NAMALWA (cell line): ENCODE measurements around the gene ITGA1.
"Not testable (repeated sequence)": the region's sequence is repeated elsewhere in the genome, so short reads cannot be mapped to it uniquely, and the experiment has no call there.

Experiments used
- DNase-seq: peaks from one replicate; pipeline ENCODE4 v3.0.0-alpha.2; 2015; ENCODE audit warnings: low spot score

ITGA1 gene

DNA sequence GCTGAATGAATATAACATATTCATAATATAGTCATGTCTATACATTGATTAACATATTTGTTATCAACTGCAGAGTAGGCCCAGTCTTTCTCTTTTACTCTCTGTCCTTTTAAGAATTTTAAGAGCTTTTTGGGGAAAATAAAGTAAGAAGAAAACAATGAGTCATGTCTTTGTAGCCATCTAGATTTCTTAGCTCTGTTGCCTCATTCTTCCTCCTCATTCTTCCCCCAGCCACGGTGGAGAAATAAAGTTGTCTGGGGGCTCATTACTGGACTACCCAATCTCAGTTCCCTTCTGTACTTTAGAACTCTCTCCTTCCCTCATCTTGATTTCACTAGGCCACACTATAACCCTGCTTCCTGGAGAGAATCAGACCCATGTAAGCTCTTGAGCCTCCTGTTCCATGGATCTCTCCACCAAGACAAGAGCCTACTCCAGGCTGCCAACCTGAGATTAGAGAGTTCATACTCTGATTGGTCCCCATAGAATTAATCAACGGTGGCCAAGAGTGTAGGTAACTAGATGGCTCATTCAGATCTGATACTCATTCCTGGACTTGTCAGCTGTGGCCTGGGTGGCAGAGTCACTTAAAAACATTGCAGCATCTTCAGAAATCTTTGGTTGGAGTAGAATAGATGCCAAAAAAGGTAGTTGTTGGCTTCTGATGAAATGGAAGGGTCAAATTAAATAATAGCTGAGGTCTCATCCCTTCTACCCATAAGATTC, 44.2 kb downstream of the ITGA1 start:
- DNase-seq = no peak

DNA sequence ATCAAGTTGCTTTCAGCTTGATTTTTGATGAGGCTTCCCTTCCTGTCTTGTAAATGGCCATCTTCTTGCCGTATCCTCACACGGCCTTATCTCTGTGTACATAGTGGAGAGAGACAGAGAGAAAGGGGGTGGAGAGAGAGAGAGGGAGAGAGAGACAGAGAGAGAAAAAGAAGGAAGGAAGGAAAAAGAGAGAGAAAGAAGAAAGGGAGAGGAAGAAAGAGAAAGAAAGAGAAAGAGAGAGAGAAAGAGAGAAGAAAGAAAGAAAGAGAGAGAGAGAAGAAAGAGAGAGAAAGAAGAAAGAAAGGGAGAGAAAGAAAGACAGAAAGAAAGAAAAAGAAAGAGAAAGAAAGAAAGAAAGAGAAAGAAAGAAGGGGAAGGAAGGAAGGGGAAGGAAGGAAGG, 46.6 kb downstream of the ITGA1 start:
- no peak for DNase-seq

DNA sequence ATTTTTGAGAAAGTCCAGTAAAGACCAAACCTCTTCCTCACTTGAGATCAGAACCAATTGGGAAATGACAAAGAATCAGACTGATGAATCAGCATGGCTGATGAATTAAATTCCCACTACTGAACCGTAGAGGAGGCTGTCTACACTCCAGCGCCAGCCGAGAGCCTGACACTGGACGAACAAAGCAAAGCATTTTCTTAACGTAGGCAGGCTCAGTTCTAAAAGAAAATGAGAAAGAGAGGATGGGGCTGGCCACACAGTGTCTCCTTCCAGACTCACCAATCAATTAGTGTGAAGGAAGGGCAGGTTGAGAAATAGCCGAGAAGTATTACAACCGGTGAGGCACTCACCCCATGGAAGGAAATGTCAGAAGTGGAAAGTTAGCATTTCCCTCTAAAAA, 49.4 kb downstream of the ITGA1 start:
- DNase-seq = no peak

DNA sequence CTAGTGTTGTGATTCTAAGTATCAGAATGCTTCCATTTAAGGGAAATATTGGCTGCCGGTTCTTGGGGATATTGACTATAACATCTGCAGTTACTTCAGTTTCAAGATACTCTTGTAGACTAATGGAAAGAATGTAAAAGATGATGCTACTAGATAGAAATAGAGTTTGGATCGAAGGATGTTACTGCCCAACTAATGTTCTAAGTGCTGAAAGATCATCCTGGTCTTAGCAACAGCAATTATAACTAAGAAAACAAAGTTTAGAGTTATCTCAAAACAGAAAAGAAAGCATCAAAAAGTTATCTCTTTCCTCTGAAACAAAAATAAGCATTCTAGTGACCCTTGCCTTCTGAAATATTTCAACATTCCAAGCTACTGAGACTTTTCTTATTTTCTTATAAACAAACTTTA, 49.9 kb downstream of the ITGA1 start:
- no peak for DNase-seq

DNA sequence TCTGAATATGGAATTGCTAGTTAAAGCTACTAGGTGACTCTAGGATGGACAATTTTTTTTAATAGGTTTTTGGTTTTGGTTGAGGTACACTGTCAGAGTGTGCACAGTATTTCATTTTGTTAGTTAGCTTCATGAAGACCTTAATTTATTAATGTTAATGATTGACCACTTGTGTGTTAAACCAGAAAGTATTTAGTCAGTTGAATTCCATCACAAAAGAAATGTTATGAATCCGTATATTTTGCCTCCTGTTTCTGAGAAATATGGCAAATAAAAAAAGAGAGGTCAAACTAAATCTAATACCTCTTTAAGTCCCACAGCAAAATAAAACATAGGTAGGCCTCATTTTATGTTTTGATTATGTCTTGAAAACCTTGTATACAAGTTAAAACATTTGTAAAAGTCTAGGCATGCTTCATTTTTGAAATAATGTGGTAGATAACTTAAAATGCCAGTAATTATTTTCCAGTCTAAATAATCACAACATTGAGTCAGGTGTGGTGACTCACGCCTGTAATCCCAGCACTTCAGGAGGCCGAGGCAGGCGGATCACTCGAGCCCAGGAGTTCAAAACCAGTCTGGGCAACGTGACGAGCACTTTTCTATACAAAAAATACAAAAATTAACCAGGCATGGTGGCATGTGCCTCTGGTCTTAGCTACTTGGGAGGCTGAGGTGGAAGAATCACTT, 50.8 kb downstream of the ITGA1 start:
- no peak for DNase-seq

DNA sequence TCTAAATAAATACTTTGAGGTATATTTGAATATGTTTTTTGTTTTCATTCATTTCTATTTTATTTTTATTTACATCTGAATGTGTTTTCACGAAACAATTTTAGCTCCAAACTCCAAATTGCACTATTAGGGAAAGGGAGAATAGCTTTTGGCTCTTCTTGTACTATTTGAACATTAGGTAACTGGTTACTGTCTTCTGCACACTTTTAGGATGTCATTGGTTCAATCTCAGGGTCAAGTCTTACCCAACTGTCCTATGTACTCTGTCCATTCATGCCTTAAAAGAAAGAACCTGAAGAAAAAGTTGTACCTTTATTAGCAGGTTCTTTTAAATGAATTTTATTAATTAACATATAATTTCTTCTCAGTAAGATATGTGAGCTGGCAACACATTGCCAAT, 51.6 kb downstream of the ITGA1 start:
- DNase-seq = no peak

DNA sequence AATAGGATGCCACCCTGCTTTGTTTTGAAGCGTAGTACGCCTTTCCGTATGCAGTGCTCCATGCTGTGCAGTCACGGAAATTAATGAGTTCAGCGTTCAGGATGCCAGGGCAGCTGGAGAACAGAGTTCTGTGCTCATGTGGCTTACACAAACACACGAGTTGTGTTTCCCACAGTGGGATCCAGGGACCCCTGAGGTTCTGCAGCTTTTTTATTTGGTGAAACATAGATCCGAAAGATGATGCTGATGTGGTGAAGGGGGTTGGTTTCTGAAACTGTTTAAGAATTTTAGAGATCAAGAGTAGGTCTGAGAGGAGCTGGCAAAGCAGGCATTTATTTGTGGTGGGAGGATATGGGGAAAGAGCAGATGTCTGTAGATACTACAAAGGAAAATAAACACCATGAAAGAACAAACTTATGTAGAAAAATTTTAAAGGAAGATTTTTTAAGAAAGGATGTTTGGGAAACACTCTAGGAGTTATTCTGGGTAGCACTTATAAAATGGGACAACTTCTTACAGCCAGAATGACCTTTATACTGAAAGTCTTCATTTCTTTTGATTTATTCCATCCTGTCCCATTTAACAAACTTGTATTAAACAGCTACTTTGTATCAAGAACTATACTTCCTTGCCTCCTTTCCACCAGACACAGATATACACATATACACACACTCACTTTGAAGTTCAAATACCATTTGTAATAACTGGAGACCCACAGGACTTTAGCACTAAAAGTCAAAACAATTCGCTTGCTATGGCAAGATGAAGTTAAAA, 52.7 kb downstream of the ITGA1 start:
- DNase-seq = no peak

DNA sequence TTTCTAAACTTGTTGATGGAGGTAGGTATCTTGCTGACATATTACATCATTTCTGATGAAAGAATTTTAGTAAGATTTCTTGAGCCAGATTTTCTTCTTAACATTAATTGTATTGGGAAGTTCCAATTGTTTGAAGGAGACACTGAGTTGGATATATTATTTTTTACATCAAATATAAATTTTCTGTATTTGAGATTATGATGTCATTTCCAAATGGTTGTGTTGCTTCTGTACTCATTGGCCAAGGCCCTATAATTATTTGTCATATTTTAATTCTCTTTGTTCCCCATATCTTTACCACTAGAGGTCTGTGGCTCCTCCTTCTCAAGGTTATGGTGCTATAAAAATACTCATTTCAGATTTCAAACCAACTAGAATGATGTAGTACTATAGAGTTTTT, 53.4 kb downstream of the ITGA1 start:
- no peak for DNase-seq

DNA sequence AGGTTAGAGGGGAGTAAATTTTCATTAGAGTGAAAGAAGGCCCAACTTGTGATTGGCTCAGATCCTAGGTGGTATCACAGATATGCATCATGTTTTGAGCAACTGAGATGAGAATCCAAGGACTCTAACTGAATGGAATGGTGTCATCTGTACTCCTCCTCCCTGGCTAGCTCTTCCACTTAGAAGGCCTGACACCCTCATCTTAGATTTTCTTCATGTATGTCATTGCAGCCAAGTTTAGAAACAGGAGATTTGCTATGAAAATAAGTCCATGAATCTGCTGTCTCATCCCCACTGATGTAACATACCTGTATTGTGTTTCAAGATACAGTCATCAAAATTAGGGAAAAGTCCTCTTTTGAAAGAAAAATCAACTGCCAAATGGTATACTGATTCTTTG, 54.4 kb downstream of the ITGA1 start:
- no peak for DNase-seq

DNA sequence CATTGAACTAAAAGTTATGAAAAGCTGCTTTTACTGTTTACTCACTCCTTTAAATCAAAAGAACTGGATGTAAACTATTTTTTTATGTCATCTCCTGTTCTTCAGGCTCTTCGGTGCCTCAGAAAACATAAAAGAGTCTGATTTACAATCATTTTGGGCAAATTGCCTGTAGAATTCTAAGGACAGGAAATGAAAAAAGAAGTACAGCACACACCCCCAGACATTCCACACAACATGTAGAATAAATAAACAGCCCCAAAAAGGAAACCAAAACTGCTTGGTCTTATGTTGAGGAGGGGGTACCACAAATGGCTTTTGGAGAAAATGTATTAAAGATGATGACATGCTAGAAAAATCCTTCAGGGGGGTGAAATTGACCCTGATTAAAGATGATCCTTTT, 57.2 kb downstream of the ITGA1 start:
- no peak for DNase-seq

DNA sequence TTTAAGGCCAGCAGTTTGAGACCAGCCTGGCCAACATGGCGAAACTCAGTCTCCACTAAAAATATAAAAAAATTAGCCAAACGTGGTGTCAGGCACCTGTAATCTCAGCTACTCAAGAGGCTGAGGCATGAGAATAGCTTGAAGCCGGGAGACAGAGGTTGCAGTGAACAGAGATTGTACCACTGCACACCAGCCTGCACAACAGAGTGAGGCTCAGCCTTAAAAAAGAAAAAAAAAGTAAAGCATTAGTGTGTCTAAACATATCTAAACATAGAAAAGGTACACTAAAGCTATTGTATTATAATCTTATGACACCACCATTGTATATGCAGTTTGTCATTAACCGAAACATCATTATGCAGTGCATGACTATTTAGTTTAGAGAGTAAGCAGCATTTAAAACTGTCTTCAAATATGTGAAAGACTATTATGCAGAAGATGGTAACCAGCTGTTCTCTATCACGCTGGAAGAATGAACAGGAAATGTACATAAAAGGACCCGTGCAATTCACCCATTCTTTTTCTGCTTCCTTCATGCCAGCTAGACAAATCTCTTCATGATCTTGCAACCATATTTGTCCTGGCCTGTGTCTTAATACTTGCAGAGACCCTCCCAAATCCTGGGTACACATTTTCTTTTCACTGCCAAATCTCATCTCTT, 58.6 kb downstream of the ITGA1 start:
- no peak for DNase-seq

DNA sequence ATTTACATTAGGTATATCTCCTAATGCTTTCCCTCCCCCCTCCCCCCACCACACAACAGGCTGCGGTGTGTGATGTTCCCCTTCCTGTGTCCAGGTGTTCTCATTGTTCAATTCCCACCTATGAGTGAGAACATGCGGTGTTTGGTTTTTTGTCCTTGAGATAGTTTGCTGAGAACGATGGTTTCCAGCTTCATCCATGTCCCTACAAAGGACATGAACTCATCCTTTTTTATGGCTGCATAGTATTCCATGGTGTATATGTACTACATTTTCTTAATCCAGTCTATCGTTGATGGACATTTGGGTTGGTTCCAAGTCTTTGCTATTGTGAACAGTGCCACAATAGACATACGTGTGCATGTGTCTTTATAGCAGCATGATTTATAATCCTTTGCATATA, 61.0 kb downstream of the ITGA1 start:
- not testable (repeated sequence) for DNase-seq

DNA sequence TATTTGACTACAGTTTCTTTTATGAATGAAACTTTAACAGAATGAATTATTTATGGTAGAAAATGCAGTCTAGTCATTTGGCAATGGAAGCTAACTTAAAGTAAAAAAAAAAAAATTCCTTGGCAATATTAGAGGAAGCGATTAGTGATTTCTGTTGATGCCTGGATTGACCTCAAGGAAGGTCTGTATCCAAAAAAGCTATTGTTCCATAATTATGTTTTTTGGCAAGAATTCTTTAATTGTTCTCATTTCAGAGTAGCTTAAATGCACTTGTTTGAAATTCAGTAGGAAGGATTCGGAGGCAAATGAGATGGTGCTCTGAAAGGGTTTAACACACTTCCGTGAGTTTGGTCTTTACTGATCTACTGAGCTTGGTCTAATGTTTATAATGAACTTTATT, 61.8 kb downstream of the ITGA1 start:
- no peak for DNase-seq

DNA sequence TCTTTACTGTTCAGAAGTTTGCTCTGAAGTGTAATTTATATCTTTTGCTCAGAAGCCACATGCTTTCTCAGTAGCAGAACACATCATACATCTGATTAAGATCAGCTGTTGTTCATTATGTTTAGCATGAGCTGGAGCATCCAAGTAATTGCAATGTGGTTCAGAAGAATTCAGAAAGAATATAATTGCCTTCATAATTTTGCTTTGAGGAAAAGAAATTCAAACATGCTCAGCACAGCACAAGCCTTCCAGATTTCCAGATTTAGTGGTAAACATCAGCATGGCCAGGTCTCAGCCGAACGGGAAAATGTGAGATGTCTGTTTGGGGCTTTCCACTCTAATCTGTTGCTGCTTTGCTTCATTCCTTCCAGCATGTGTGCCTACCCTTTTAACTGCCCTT, 65.9 kb downstream of the ITGA1 start:
- no peak for DNase-seq

DNA sequence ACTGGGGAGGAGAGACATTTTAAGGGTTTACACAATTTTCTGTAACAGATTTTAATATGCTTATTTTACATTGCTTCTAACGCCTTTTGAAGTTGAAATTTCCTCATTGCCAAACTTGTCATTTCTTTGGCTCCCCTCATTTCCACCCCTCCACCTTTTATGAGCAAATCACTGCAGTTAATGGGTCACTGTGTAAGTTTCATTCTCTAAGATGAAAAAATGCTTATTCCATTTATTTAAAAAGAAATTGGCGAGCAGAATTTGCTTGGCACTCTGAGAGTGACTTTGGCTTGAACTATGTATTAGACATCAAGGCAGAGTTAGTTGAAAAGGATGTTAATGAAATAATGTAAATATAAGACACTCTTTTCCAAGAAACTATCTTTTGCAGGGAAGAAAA, 66.6 kb downstream of the ITGA1 start:
- no peak for DNase-seq

DNA sequence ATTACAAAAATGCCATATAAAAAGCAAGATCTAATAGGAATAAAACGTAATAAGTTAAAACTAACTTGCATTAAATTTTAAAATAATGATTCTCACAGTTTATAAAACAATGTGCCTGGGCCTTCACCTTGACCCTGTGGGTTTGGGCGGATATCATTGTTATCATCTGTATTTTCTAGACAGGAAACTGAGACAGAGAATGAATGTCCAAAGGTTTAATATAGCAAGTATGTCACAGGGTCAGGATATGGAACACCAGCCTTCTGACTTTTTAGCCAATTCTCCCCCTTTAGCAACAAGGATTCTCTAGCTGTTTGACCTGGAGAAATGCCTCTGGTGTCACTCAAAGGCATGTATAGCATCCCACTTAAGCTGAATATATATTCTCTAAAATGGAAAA, 67.2 kb downstream of the ITGA1 start:
- no peak for DNase-seq

DNA sequence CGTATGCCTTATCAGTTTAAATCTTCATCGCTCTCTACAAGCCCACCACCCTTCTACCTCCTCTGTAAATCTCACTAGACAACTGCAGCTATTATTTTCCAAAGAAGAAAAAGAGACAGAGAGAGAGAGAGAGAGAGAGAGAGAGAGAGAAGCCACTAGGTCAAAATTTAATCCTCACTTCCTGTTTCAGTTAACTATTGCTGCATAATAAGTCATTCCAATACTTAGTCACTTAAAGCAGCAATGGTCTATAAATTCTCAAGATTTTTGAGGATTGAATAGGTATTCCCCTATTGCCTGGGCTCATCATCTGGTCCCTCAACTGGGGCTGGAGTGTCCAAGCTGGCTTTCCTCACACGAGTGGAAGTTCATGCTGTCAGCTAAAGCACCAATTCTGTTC, 68.8 kb downstream of the ITGA1 start:
- DNase-seq = no peak

DNA sequence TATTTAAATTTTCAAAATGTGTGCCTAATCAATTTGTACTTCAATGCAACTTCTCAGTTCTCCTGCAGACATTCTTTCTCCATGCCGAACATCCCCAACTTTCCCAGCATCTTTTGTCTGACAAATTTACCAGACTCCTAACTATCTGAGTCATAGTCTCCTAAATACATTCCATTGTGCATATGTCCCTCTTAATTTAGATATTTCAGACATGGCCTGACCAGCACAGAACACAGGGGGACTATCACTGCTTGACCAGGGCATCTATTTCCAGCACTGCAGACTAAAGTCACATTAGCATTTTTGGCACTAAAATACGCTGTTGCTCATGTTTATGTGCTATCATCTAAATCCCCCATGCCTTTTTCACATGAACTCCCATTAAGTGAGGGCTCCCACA, 71.9 kb downstream of the ITGA1 start:
- no peak for DNase-seq

DNA sequence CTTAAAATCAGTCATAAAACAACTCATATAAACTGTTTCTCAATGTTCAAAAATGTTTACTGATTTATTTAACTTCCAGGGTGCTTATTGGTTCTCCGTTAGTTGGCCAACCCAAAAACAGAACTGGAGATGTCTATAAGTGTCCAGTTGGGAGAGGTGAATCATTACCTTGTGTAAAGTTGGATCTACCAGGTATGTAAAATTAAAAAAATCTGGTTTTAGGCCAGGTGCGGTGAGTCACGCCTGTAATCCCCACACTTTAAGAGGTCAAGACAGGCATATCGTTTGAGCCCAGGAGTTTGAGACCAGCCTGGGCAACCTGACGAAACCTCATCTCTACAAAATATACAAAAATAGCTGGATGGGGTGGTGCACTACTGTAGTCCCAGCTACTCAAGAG, 73.7 kb downstream of the ITGA1 start:
- no peak for DNase-seq

DNA sequence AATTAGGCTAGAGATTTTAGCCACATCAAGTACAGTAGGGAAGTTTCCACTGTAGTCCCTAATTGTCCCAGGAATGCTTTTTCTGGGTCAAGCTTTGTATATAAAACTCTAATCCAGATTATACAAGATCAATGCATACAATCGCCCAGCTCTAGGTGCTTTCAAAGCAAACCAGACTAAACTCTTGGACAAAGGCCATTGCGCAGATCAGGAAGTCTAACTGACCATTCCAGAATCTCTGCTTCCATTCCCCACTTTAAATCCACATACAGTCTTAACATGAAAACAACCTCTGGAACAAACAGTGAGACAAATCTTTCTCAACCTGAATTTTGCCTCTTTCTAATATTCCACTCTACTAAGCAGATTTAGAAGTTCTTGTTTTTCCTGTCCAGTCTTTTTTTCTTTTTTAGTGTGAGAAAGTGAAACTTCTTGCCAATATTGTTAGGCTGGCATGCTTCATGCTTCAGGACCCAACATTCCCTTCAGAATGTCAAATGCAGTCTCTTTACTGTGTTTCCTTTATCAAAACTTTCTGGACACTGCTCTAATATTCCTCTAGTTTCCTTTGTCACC, 76.1 kb downstream of the ITGA1 start:
- DNase-seq = no peak

DNA sequence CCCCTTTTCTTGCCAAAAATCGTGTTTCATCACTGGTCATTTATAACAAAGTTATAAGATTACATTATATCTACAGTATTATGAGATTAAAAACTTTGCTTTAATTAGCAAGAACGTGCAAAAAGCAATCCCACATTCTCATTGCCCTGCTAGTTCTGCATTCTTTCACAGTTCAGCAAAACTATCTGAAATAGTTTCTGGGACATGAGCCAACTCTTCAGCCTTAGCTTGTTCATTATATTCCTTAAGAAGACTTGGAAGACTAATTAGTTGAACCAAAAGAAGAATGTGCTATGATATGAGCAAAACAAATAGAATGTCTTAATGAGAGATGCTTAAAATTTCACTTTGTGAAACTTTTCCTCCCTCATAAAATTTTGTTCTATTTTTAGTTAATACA, 76.7 kb downstream of the ITGA1 start:
- no peak for DNase-seq

DNA sequence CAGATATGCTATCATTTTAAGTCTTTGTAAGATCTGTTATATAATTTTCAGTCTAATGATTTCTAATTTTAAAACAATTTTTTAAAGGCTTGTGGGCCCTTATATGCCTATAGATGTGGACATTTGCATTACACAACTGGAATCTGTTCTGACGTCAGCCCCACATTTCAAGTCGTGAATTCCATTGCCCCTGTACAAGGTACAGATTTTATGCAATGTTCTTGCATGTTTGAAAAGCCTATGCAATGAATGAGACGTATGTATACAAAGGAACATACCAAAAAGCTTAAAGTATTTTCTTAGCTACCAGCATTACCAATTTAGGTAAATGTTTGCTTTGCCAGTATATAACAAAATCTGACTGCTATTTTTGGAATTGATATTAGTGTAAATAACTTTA, 77.2 kb downstream of the ITGA1 start:
- no peak for DNase-seq
